Body of pancreas (tissue), 4 donors: ENCODE results near the gene ASB14. TPM values are rescaled to one million over a fixed set of nuclear protein-coding genes. Genes with fewer than 3 reads are reported as not detected.
A peak's percentile ranks its signal among the peaks of the same experiment; 100 is the strongest.

Experiments used
- ATAC-seq: fragments of 150-250 bp; one replicate; pipeline ENCODE4 v1.9.1; 2016
- DNase-seq, 4 donors: peaks; one replicate each; pipeline ENCODE4 v3.0.0-alpha.2; 2019
- H3K27ac ChIP-seq, 4 donors: fragments of 200-600 bp; sonication (generic); 1 replicate in 3 of 4; 2 replicates in 1 of 4; pipeline versions ENCODE4 v1.5.1 to v1.6.1; 2016 to 2019; ENCODE audit warnings: mild to moderate bottlenecking in 1 of 4, mixed read lengths in 1 of 4, moderate library complexity in 1 of 4
- H3K27me3 ChIP-seq, 2 donors: fragments of 200-600 bp; sonication (generic); one replicate each; pipeline ENCODE4 v1.6.0; 2016; ENCODE audit warnings: mild to moderate bottlenecking in 1 of 2
- H3K36me3 ChIP-seq, 2 donors: fragments of 200-600 bp; sonication (generic); replicated peaks in 1 of 2; 2 replicates each; pipeline ENCODE4 v1.5.1; 2016; ENCODE audit warnings: low read depth in 2 of 2; ENCODE audit not compliant: insufficient read depth in 1 of 2
- H3K4me1 ChIP-seq: fragments of 200-600 bp; sonication (generic); one replicate; pipeline ENCODE4 v1.6.0; 2016
- H3K4me3 ChIP-seq, 2 donors: fragments of 200-600 bp; sonication (generic); 1 replicate in 1 of 2; 2 replicates in 1 of 2; pipeline ENCODE4 v1.5.1; 2016 to 2019
- H3K9me3 ChIP-seq, 3 donors: fragments of 200-600 bp; sonication (generic); 1 replicate in 2 of 3; 2 replicates in 1 of 3; pipeline ENCODE4 v1.5.1; 2016
- CTCF ChIP-seq, 7 experiments: fragments of 450-650 bp in 4 of 7; fragments of 200-600 bp in 3 of 7; sonication (generic) in 3 of 7; IDR thresholded peaks; one replicate each; pipeline ENCODE4 v1.5.1; 2016 to 2019; ENCODE audit warnings: antibody characterized with exemption in 7 of 7
- POLR2A ChIP-seq, 3 donors: fragments of 450-650 bp; IDR thresholded peaks; one replicate each; pipeline ENCODE4 v1.6.1; 2016; ENCODE audit warnings: antibody characterized with exemption in 3 of 3, mild to moderate bottlenecking in 2 of 3
- WGBS, 2 donors: methylation state at CpG; one replicate each; pipeline ENCODE4 v1.1.5; 2017; 5-methylcytosine and 5-hydroxymethylcytosine counted together
- intact Hi-C: fragments of 100-400 bp; cut with DNase I; formaldehyde crosslinking; loops from one replicate; pipeline ENCODE4 v1.15.1; 2023
- total RNA-seq, 2 donors: library from RNA; depleted of rRNA; stranded (reverse); fragments of >200 nt; gene quantifications; one replicate each; pipeline ENCODE4 v1.1.0, GENCODE V29; 2016

ASB14 gene
- total RNA-seq, 2 donors from 2014 or later: not detected

- Histone ChIP-seq H3K27ac (no peak overlapping the region), H3K36me3 (peaks cover 0 to under 1% of the 10 kb centered on the region in 2 donors), H3K4me1 (no peaks in the 10 kb centered on the region), H3K4me3 (no peak overlapping the region), H3K9me3 (peaks cover 0 to 8% (median 0%) of the 10 kb centered on the region in 3 donors), H3K27me3 (no peaks in the 10 kb centered on the region)
- DNase-seq (peak in 2 of 4 donors; percentile 12 to 13), ATAC-seq (no peak)
- whole genome bisulfite sequencing, 2 donors: 51 to 52% methylated on average over 5 of the region's 5 CpGs
- intact Hi-C loops: no loop called here
- TF ChIP-seq POLR2A (IDR thresholded peaks at IDR 0.05) (no peak), CTCF (IDR thresholded peaks at IDR 0.05) (no peak)
Observed at GRCh38 chr3:57279685-57280084, 12.8 kb downstream of the ASB14 start.

GRCh38 chr3:57278237-57278636, 14.2 kb downstream of the ASB14 start:
- Histone ChIP-seq H3K4me3 (no peak overlapping the region), H3K27me3 (no peaks in the 10 kb centered on the region), H3K9me3 (peaks cover 0 to 8% (median 0%) of the 10 kb centered on the region in 3 donors), H3K4me1 (no peaks in the 10 kb centered on the region), H3K27ac (no peak overlapping the region), H3K36me3 (peaks cover 0 to 4% of the 10 kb centered on the region in 2 donors)
- DNase-seq (no peak), ATAC-seq (no peak)
- 100% methylated on average over 1 of the region's 1 CpG for WGBS, 2 donors
- intact Hi-C loops: no loop called here
- no peak for TF ChIP-seq POLR2A (IDR thresholded peaks at IDR 0.05)
- no peak for TF ChIP-seq CTCF (IDR thresholded peaks at IDR 0.05)

- no peak for DNase-seq
Observed at GRCh38 chr3:57275393-57275792, 17.1 kb downstream of the ASB14 start.

GRCh38 chr3:57274845-57275244, 17.6 kb downstream of the ASB14 start:
- no peak overlapping the region for H3K27ac ChIP-seq
- H3K4me1 ChIP-seq: no peaks in the 10 kb centered on the region
- TF ChIP-seq POLR2A (IDR thresholded peaks at IDR 0.05) (no peak), CTCF (IDR thresholded peaks at IDR 0.05) (no peak)
- intact Hi-C loops: no loop called here
- no peaks in the 10 kb centered on the region for H3K27me3 ChIP-seq
- peaks cover 0 to 7% (median 0%) of the 10 kb centered on the region in 3 donors for H3K9me3 ChIP-seq
- peaks cover 4 to 7% of the 10 kb centered on the region in 2 donors for H3K36me3 ChIP-seq
- 93% methylated on average over 6 of the region's 6 CpGs for WGBS, 2 donors
- DNase-seq (no peak), ATAC-seq (no peak)
- H3K4me3 ChIP-seq: no peak overlapping the region

More at GRCh38 chr3:57275393-57275792, 17.1 kb downstream of the ASB14 start:
- Histone ChIP-seq H3K36me3 (peaks cover 4 to 5% of the 10 kb centered on the region in 2 donors), H3K4me1 (no peaks in the 10 kb centered on the region), H3K27ac (no peak overlapping the region), H3K27me3 (no peaks in the 10 kb centered on the region), H3K9me3 (peaks cover 0 to 8% (median 0%) of the 10 kb centered on the region in 3 donors), H3K4me3 (no peak overlapping the region)
- ATAC-seq: no peak
- TF ChIP-seq POLR2A (IDR thresholded peaks at IDR 0.05): no peak
- no peak for TF ChIP-seq CTCF (IDR thresholded peaks at IDR 0.05)
- 96 to 100% methylated on average over 2 of the region's 2 CpGs for WGBS, 2 donors
- intact Hi-C loops: no loop called here

- DNase-seq (no peak), ATAC-seq (no peak)
- H3K27ac ChIP-seq: no peak overlapping the region
- H3K9me3 ChIP-seq: no peaks in the 10 kb centered on the region
- no peaks in the 10 kb centered on the region for H3K4me1 ChIP-seq
- H3K4me3 ChIP-seq: no peak overlapping the region
- TF ChIP-seq CTCF (IDR thresholded peaks at IDR 0.05) (no peak), POLR2A (IDR thresholded peaks at IDR 0.05) (no peak)
- H3K36me3 ChIP-seq: peaks cover 0 to 39% of the 10 kb centered on the region in 2 donors
- intact Hi-C loops: no loop called here
- H3K27me3 ChIP-seq: no peaks in the 10 kb centered on the region
- 88 to 90% methylated on average over 1 of the region's 1 CpG for WGBS, 2 donors
Observed at GRCh38 chr3:57268416-57268815, 24.1 kb downstream of the ASB14 start.
